ENCODE data around the gene NSMCE1. TPM values are rescaled to one million over a fixed set of nuclear protein-coding genes. Genes with fewer than 3 reads are reported as not detected.

The NSMCE1 gene
- total and polyA plus RNA-seq, 2 of the 4 experiments (the other 2 are of a cell fraction): 47.5 to 120 TPM

GRCh38 chr16:27302126-27302525 is 33.6 kb upstream of the NSMCE1 start:
- Histone ChIP-seq H2BK20ac (ENCODE audit: low read depth, low read length) (no peak overlapping the region), H3K18ac (ENCODE audit: low read depth, low read length) (no peak overlapping the region), H3K9me3 (ENCODE audit: control insufficient read depth, insufficient read depth, low read length) (no peaks in the 10 kb centered on the region), H3K9me1 (ENCODE audit: insufficient read depth, low read length) (no peaks in the 10 kb centered on the region), H2AK5ac (ENCODE audit: low read depth, low read length) (peak overlapping the region; percentile 59; the same call in 1 of the 2 replicates), H3K27me3 (ENCODE audit: control insufficient read depth, insufficient read depth, low read length) (no peaks in the 10 kb centered on the region), H3K4ac (ENCODE audit: low read depth, low read length) (no peak overlapping the region), H3K79me1 (ENCODE audit: low read depth in 1 of 2, low read length in 2 of 2) (no peaks in the 10 kb centered on the region), H4K5ac (ENCODE audit: low read depth, low read length) (no peak overlapping the region), H4K91ac (ENCODE audit: insufficient read depth, low read depth, low read length) (no peak overlapping the region), H3K9ac (ENCODE audit: low read depth, low read length) (no peak overlapping the region), H4K20me1 (ENCODE audit: insufficient read depth, low read length) (no peaks in the 10 kb centered on the region), H2AFZ (replicated peaks; ENCODE audit: low read length, poor library complexity) (no peak overlapping the region), H2BK120ac (ENCODE audit: low read depth, low read length) (no peak overlapping the region), H3K14ac (replicated peaks; ENCODE audit: low read depth, low read length) (no peak overlapping the region), H3K23ac (ENCODE audit: low read depth, low read length) (no peak overlapping the region), H3K56ac (ENCODE audit: extremely low read depth, insufficient read depth, low read length) (no peak overlapping the region), H2BK5ac (ENCODE audit: low read depth, low read length, poor library complexity, severe bottlenecking) (no peak overlapping the region), H2BK15ac (ENCODE audit: low read depth, low read length) (no peak overlapping the region), H3K4me1 (ENCODE audit: control insufficient read depth, insufficient read depth, low read length) (no peaks in the 10 kb centered on the region), H3K27ac (ENCODE audit: insufficient read depth, low read length) (no peak overlapping the region), H4K8ac (ENCODE audit: low read depth in 2 of 2, low read length in 2 of 2) (no peak overlapping the region), H3K36me3 (ENCODE audit: control insufficient read depth, insufficient read depth, low read length) (no peaks in the 10 kb centered on the region), H3K4me2 (ENCODE audit: low read depth, low read length) (no peak overlapping the region), H3K4me3 (ENCODE audit: insufficient read depth, low read depth, low read length) (no peak overlapping the region), H2AK9ac (replicated peaks; ENCODE audit: low read depth, low read length, poor library complexity) (no peak overlapping the region)
- no peak for TF ChIP-seq CTCF (conservative IDR thresholded peaks at IDR 0.05; ENCODE audit: low read depth, low read length)
- no peak for TF ChIP-seq CEBPB (IDR thresholded peaks at IDR 0.05; ENCODE audit: low read depth, low read length)
- TF ChIP-seq FOS (IDR thresholded peaks at IDR 0.05; ENCODE audit: low read depth, low read length): no peak
- TF ChIP-seq USF2 (IDR thresholded peaks at IDR 0.05; ENCODE audit: low read depth, low read length): no peak
- TF ChIP-seq POLR2A (IDR thresholded peaks at IDR 0.05; ENCODE audit: low read depth, low read length): no peak
- TF ChIP-seq MAFK (IDR thresholded peaks at IDR 0.05; ENCODE audit: low read depth, low read length): no peak
- no peak for TF ChIP-seq MXI1 (IDR thresholded peaks at IDR 0.05; ENCODE audit: borderline replicate concordance, low read depth, low read length)
- TF ChIP-seq CHD1 (IDR thresholded peaks at IDR 0.05; ENCODE audit: low read depth, low read length): no peak
- TF ChIP-seq RCOR1 (IDR thresholded peaks at IDR 0.05; ENCODE audit: insufficient replicate concordance, low read length): no peak
- no peak for TF ChIP-seq BHLHE40 (IDR thresholded peaks at IDR 0.05; ENCODE audit: low read depth, low read length)
- TF ChIP-seq SMC3 (IDR thresholded peaks at IDR 0.05; ENCODE audit: low read depth, low read length): no peak
- TF ChIP-seq RFX5 (IDR thresholded peaks at IDR 0.05; ENCODE audit: low read depth, low read length): no peak
- BruUV-seq (replicated peaks): no TSS peak
- DNase-seq: no peak
- WGBS, 2 experiments (ENCODE audit: extremely low coverage in 2 of 2, insufficient read length in 1 of 2): 100% methylated on average over 1 of the region's 3 CpGs; no CpG with 5 or more reads in 1 of the 2 experiments
- ChIA-PET CTCF (no interaction called here), POLR2A (ENCODE audit: unreplicated experiment) (no interaction called here)
- ATAC-seq (ENCODE audit: low read depth): no peak
- intact Hi-C loops (cut with micrococcal nuclease): no loop called here
- in situ Hi-C loops (cut with MboI; ENCODE audit: low sequenced_read_pairs): no loop called here
- dilution Hi-C loops (cut with HindIII; ENCODE audit: low sequenced_read_pairs, unreplicated experiment): no loop called here
